ENCODE data around the gene KLHL42. TPM values are rescaled to one million over a fixed set of nuclear protein-coding genes. Genes with fewer than 3 reads are reported as not detected.

The KLHL42 gene
- total RNA-seq, 1 donor from 2014 or later = 65.3 TPM

DNA sequence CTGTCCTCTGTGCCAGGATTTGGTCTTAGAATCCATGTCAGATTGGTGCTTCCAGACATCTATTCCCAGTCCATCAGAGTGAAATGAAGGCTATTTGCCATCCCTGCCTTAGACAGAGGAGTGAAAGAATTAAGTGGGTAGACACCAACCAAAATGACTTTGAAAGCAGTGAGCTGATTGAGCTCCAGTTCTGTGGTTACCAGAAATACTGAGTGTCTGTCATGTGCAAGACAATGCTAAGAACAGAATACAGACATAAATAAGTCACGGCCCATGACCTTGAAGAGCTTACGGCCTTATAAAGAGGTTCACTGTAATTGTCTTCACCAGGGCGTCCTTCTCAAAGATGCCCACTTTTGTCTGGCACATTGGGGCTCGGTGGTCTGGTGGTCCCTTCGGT, 21.6 kb downstream of the KLHL42 start:
- no peaks in the 10 kb centered on the region for H3K9me3 Mint-ChIP-seq (ENCODE audit: unreplicated experiment)
- no peaks in the 10 kb centered on the region for H3K4me1 Mint-ChIP-seq (ENCODE audit: low read depth, unreplicated experiment)
- no peak overlapping the region for H3K4me3 Mint-ChIP-seq (ENCODE audit: unreplicated experiment)
- no peak for TF ChIP-seq CTCF (IDR thresholded peaks at IDR 0.05; ENCODE audit: partially characterized antibody, unreplicated experiment)
- peaks cover 3% of the 10 kb centered on the region for H3K27me3 Mint-ChIP-seq (ENCODE audit: unreplicated experiment)
- H3K27ac Mint-ChIP-seq (ENCODE audit: unreplicated experiment) = no peak overlapping the region
- DNase-seq = no peak
- H3K36me3 Mint-ChIP-seq (ENCODE audit: unreplicated experiment) = peaks cover 6% of the 10 kb centered on the region

DNA sequence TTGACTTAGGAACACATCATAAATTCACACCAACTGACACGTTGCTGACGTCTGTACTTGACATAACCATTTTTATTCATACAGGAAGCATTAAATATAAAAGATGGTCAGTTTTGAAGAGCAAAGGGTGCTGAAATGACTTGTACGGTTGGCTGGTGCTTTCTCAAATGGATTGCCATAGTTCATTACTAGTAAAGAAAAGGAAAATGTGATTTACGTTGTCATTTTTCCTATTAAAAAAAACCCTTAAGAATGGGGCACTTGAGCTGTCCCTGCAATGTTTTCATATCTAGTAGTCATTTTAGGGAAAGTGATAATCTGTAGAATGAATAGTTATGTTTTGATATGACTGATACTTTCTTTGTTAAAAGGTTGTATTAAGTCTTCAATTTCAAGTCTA, 22.5 kb downstream of the KLHL42 start:
- no peak for DNase-seq
- Mint-ChIP-seq H3K27ac (ENCODE audit: unreplicated experiment) (no peak overlapping the region), H3K36me3 (ENCODE audit: unreplicated experiment) (peaks cover 3% of the 10 kb centered on the region), H3K27me3 (ENCODE audit: unreplicated experiment) (peaks cover 3% of the 10 kb centered on the region), H3K9me3 (ENCODE audit: unreplicated experiment) (no peaks in the 10 kb centered on the region), H3K4me1 (ENCODE audit: low read depth, unreplicated experiment) (peaks cover 4% of the 10 kb centered on the region), H3K4me3 (ENCODE audit: unreplicated experiment) (no peak overlapping the region)
- no peak for TF ChIP-seq CTCF (IDR thresholded peaks at IDR 0.05; ENCODE audit: partially characterized antibody, unreplicated experiment)

- no peak for TF ChIP-seq CTCF (IDR thresholded peaks at IDR 0.05; ENCODE audit: partially characterized antibody, unreplicated experiment)
- DNase-seq = no peak
- H3K36me3 Mint-ChIP-seq (ENCODE audit: unreplicated experiment) = no peaks in the 10 kb centered on the region
- no peak overlapping the region for H3K4me3 Mint-ChIP-seq (ENCODE audit: unreplicated experiment)
- H3K9me3 Mint-ChIP-seq (ENCODE audit: unreplicated experiment) = no peaks in the 10 kb centered on the region
- peaks cover 4% of the 10 kb centered on the region for H3K4me1 Mint-ChIP-seq (ENCODE audit: low read depth, unreplicated experiment)
- peaks cover 3% of the 10 kb centered on the region for H3K27me3 Mint-ChIP-seq (ENCODE audit: unreplicated experiment)
- H3K27ac Mint-ChIP-seq (ENCODE audit: unreplicated experiment) = no peak overlapping the region
Measured at GRCh38 chr12:27802936-27803335, 22.9 kb downstream of the KLHL42 start.

- Mint-ChIP-seq H3K4me1 (ENCODE audit: low read depth, unreplicated experiment) (peaks cover 9% of the 10 kb centered on the region), H3K4me3 (ENCODE audit: unreplicated experiment) (no peak overlapping the region), H3K36me3 (ENCODE audit: unreplicated experiment) (no peaks in the 10 kb centered on the region), H3K27me3 (ENCODE audit: unreplicated experiment) (peaks cover 3% of the 10 kb centered on the region), H3K9me3 (ENCODE audit: unreplicated experiment) (no peaks in the 10 kb centered on the region), H3K27ac (ENCODE audit: unreplicated experiment) (no peak overlapping the region)
- no peak for DNase-seq
- no peak for TF ChIP-seq CTCF (IDR thresholded peaks at IDR 0.05; ENCODE audit: partially characterized antibody, unreplicated experiment)
Measured at GRCh38 chr12:27805238-27805637, 25.2 kb downstream of the KLHL42 start.

DNA sequence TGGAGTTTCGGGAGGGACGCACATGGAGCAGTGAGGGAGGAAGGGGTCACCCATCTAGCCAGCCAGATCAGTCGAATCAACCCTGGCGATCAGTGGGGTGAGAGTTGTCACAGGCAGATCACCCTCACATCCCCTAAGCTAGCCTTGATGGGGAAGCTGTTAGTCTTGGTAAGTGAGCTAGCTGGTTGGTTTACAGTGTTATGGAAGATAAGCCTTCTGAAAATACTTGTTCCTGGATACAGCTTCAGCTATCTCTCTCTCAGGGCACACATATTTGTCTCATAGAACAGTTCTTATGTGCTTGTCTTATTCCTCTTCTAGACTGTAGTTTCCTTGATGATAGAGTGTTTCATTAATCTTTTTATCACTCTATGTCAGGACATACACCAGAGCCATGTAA, 26.2 kb downstream of the KLHL42 start:
- no peaks in the 10 kb centered on the region for H3K9me3 Mint-ChIP-seq (ENCODE audit: unreplicated experiment)
- H3K4me1 Mint-ChIP-seq (ENCODE audit: low read depth, unreplicated experiment) = peaks cover 9% of the 10 kb centered on the region
- H3K4me3 Mint-ChIP-seq (ENCODE audit: unreplicated experiment) = no peak overlapping the region
- TF ChIP-seq CTCF (IDR thresholded peaks at IDR 0.05; ENCODE audit: partially characterized antibody, unreplicated experiment) = no peak
- H3K27me3 Mint-ChIP-seq (ENCODE audit: unreplicated experiment) = no peaks in the 10 kb centered on the region
- H3K27ac Mint-ChIP-seq (ENCODE audit: unreplicated experiment) = no peak overlapping the region
- no peak for DNase-seq
- H3K36me3 Mint-ChIP-seq (ENCODE audit: unreplicated experiment) = no peaks in the 10 kb centered on the region

Data from glutamatergic neuron (in vitro differentiated cells).